GM19397 (cell line): Measurements from ENCODE around the gene CSTPP1.
"Not testable (repeated sequence)": the region's sequence is repeated elsewhere in the genome, so short reads cannot be mapped to it uniquely, and the experiment has no call there.

Experiments used
- ATAC-seq: cut with Tn5 transposase; IDR thresholded peaks from one replicate; pipeline ENCODE4 v1.9.1; 2021; ENCODE audit warnings: mild to moderate bottlenecking, moderate library complexity; ENCODE audit not compliant: unreplicated experiment

CSTPP1 gene

DNA sequence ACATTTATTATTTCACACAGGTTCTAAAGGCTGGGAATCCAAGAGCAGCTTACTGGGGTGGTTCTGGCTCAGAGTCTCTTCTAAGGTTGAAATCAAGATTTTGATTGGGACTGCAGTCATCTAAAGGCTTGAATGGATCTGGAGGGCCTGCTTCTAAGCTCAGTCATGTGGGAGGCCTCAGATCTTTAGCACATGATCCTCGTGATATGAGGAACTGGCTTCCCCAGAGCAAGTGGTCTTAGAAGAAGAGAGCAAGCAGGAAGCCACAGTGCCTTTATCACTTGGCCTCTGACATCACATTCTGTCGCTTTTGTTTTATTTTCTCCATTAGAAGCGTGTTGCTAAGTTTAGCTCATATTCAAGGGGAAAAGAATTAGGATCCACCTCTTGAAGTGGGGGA lies 151.2 kb downstream of the CSTPP1 start:
- ATAC-seq = no peak

GRCh38 chr11:47093541-47093940 lies 157.0 kb downstream of the CSTPP1 start:
- ATAC-seq = no peak

- not testable (repeated sequence) for ATAC-seq
Measured at GRCh38 chr11:47096871-47097270, 160.3 kb downstream of the CSTPP1 start.

GRCh38 chr11:47098223-47098622 lies 161.7 kb downstream of the CSTPP1 start:
- not testable (repeated sequence) for ATAC-seq

DNA sequence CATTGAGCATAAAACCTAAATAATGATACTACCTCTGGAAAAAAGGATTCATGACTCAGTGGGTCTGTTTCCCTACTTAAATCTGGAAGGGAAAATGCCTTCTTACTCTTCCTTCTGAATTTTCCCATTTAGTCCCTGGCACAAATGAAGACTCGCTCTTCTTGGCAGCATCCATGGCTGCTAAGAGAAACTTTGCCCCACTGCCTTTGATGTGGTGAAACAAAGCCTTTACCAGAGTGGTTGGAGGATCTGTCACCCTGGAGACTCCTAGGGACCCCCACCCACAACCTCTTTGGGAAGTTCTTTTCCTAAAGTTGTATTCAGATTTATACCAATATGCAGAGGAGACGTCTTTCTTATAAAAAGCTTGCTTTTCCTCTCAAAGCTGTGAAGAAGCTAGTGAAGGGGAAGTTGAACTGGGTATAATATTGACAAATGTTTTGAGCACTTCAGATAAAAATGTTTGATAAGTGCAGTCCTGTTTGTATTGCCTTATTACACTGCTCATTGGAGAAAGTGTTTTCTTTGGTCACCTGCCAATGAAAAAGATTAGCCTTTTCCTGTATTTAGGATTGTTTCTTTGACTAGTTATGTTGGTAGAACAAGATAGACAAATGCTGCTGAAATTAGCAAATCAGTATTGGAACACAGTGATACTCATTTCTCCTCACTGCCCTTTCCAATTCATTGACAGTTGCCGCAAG lies 162.8 kb downstream of the CSTPP1 start:
- ATAC-seq = no peak

DNA sequence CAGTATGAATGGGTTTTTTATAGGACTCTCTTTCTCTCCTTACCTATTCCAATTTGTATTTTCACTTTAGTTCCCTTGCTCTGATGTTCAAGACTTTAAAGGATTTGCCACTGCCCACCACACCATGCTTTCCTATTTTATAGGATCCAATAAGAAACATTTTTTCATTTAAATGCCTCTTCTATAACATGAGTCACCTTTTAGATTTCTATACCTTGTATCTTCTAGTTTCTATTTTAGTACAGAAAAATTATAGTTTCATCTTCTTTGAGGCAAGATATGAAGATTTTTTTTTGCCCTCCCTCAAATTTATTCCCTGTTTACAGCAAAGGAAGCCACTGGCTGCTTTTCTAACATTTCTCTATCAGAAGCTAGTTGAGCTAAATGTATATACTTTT lies 163.4 kb downstream of the CSTPP1 start:
- ATAC-seq = no peak

- no peak for ATAC-seq
Measured at GRCh38 chr11:47101406-47101805, 164.8 kb downstream of the CSTPP1 start.

- no peak for ATAC-seq
Measured at GRCh38 chr11:47104261-47104950, 167.8 kb downstream of the CSTPP1 start.

GRCh38 chr11:47105541-47105940 lies 169.0 kb downstream of the CSTPP1 start:
- ATAC-seq = no peak

DNA sequence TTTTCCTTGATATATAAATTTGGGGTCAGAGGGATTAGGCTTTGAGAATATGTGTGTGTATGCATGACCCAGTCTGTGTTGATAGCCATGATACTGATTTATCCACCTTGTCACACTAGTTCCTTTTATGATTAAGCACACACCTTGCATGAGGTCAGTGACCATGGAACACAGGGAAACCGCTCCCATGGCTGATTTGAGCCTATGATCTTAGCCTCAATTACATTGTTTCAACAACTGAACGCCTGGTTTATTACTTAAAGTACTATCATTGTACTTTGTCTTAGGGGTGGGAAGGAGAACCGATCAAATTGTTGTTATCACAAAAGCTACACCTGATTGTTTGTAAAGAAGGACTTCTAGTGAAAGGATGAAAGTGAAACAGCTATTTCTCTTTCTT lies 169.4 kb downstream of the CSTPP1 start:
- no peak for ATAC-seq

DNA sequence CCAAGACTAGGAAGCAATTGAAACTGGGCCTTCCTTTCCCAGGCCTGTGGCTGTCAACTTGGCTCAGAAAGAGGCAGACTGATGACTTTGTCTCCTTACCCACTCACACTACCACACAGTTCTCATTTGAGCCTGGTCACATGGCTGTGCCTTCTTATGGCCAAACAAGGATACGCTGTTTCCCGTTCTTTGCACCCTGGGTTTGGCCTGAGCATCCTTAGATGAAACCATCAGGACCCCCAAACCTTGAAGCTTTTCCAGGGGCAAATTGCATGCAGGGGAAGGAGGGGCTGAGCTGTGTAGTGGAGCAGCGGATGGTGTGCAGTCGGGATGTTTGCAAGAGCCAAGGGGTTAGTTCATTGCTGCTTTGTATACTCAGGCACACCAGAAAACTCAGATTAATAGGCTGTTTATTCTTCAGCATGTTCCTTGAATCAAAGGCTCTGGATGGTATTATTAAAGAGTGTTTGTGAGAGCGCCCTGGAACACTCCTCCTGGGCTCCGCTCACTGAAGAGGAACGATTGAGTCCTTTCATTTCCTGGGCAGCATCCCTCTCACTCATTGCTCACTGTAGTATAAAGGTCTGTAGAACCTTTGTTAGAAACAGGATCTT lies 170.3 kb downstream of the CSTPP1 start:
- ATAC-seq = no peak

DNA sequence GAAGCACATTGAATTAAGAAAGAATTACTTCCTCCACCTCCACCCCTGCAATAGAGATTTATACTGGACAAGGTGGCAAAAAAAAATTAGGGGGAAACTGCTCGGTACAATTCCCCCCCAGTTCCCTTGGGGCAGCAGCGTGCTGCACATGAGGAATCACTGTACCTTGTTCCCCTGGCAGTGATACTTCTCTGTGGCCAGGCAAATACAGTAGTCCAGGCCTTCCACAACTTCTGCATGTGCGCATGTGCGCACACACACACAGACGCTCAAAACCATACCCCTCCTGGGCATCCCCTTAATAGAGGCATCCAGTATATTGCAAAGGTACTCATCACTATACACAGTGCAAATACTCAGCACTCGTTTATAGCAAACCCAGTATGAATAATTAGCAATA lies 171.2 kb downstream of the CSTPP1 start:
- ATAC-seq = no peak

GRCh38 chr11:47108214-47108613 lies 171.7 kb downstream of the CSTPP1 start:
- no peak for ATAC-seq

DNA sequence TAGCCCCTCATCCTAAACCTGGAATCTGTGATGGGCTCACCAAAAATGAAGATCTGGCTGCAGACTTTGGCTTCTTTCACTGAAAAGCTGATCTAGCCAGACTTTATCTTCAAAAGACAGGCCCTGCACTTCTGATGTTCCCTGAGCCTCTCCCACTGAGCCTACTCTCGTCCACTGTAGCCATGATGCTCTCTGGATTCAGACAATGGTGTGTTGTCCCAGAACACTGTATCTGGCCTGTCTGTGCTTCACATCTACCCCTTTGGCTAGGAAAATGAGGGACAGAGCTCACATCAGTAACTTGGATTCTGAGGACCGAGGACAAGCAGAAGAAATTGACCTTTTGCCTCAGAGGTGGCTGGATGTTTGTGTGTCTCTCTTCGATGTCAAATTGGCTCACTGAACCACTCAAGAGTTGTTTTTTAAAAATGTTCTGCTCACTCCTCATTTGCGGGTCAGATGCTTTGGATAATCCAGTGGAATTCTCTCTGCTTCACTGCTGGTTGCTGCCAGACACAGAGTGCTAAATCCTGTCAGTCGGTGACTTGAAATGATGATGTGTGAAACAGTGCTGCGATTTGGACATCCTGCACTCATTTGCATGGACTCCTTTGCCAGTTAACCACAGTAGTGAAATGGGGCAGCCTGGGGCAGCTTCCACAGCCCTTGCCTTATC lies 172.6 kb downstream of the CSTPP1 start:
- no peak for ATAC-seq

DNA sequence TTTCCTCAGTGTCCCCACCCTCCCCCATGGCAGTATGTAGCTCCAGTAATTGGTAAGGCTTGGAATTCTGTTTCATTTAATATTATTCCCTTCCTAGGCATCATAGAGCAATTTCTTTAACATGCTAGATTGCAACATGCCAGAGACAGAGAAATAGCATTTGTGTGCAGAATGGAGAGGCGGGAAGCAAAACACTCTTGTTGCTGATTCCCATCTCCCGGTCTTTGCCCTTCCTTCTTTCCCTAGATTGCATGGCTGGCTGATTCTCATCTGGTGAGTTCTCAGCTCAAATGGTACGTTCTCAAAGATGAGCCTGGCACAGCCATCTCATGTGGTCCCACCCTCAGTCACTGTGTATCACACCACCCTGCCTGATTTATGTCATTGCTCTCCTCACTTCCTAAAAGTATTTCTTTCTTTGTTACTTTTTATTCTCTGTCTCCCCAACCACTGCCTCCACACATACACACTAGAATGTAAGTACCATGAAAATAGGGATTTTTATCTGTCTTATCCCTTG lies 173.2 kb downstream of the CSTPP1 start:
- ATAC-seq = no peak

GRCh38 chr11:47111318-47111804 lies 174.8 kb downstream of the CSTPP1 start:
- ATAC-seq = peak; percentile 65

DNA sequence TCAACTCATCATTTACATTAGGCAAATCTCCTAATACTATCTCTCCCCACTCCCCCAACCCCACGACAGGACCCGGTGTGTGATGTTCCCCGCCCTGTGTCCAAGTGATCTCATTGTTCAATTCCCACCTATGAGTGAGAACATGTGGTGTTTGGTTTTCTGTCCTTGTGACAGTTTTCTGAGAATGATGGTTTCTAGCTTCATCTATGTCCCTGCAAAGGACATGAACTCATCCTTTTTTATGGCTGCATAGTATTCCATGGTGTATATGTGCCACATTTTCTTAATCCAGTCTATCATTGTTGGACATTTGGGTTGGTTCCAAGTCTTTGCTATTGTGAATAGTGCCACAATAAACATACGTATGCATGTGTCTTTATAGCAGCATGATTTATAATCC lies 176.4 kb downstream of the CSTPP1 start:
- ATAC-seq = not testable (repeated sequence)

DNA sequence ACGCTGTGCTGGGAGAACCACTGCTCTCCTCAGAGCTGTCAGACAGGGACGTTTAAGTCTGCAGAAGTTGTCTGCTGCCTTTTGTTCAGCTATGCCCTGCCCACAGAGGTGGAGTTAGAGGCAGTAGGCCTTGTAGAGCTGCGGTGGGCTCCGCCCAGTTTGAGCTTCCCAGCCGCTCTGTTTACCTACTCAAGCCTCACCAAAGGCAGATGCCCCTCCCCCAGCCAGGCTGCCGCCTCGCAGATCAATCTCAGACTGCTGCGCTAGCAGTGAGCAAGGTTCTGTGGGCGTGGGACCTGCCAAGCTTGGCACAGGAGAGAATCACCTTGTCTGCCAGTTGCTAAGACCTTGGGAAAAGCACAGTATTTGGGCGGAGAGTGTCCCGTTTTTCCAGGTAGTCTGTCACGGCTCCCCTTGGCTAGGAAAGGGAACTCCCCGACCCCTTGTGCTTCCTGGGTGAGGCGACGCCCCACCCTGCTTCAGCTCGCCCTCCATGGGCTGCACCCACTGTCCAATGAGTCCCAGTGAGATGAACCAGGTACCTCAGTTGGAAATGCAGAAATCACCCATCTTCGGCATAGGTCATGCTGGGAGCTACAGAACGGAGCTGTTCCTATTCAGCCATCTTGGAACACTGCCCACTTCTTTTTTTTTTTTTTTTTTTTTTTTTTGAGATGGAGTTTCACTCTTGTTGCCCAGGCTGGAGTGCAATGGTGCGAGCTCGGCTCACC lies 182.6 kb downstream of the CSTPP1 start:
- ATAC-seq = not testable (repeated sequence)

DNA sequence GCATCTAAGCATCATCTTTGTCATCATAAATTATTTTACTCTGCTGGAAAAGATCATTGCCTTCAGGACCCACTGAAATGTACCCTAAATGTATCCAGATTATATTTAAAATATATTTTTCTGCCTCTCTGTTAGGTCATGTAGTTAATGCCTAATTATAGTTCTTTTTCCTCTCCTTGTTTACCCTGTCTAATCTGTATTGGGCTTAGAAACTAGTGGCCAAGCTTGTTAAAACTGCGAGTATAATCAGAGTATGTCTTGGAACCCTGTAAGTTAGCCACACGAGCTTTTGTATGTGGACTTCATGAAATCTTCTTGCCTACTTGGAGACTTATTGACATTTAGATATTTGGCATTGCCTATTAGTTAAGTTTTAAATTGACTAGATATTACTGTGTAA lies 184.5 kb downstream of the CSTPP1 start:
- ATAC-seq = no peak

GRCh38 chr11:47121731-47122130 lies 185.2 kb downstream of the CSTPP1 start:
- no peak for ATAC-seq

DNA sequence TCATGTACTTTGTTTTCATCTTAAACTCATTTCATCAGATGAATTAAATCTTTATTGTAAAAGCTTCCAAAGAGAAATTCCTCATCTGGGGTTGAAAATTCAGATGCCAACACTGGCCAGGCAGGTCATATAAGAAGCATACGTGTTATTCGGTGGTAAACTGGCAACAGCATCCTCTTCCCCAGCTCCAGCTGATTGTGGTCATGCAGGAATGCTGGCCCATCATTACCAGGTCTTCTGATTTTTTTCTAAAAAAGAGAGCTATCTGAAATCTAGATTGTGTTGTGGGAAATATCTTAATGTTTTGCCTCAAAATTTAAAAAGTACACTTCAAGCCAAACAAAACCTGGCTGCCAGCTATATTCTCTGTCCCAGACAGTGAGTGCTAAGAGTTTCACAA lies 186.5 kb downstream of the CSTPP1 start:
- no peak for ATAC-seq
